Measurements from ENCODE around the gene ZDHHC1.
"Not testable (repeated sequence)": the region's sequence is repeated elsewhere in the genome, so short reads cannot be mapped to it uniquely, and the experiment has no call there.

Gene ZDHHC1

GRCh38 chr16:67430504-67430976 is 14.3 kb upstream of the ZDHHC1 start:
- no peak for DNase-seq

DNA sequence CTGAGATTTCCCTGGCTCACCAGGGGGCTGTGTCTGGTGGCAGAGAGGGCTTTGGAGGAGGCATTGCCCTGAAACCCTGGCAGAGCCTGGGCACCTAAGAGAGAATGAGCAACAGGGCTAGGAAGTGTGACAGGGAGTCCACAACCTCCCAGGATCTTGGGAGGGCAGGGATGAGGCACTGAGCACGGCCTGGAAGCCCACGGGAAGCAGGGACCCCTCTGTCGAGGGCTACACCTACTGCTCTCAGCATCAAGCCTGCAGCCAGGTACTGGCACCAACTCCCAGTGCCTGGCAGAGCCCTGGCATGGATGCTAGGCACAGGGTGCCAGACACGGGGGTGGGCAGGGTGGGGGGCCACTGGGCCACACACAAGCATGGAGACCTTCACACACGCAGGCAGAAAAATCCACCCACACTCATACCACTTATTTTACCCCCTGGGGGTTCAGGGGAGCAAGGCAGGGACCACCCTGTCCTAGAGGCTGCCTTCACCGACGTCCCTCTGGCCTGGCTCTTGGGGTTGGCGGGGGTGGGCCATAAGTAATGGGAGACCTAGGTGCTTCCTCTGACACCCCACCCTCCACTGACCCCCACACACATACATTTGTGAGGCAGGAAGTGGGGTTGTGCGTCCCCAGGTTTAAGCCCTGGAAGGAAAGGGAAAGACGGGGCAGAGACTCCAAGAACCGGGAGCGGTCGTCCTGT is 13.7 kb upstream of the ZDHHC1 start:
- DNase-seq = no peak

- no peak for DNase-seq
Observed at GRCh38 chr16:67429053-67429798, 12.9 kb upstream of the ZDHHC1 start.

GRCh38 chr16:67428146-67428731 is 12.0 kb upstream of the ZDHHC1 start:
- peak; percentile 49 for DNase-seq

DNA sequence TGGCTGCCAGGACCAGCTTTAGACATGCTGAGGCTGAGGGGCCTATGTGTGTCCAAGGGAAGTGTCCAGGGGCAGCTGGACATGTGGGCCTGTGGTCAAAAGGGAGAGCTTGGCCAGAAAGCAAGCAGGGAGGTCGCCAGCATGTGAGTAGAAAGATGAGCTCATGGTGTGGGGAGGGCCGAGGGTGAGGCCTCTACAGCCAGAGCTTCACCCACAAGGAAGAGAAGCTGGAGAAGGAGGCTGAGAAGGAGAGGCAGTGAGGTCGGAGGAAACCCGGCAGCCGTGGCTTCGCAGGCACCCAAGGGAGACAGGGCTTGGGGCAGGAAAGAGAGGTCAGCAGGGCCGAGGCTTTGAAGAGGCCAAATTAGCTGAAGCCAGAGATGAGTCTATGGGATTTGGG is 10.7 kb upstream of the ZDHHC1 start:
- DNase-seq = no peak

DNA sequence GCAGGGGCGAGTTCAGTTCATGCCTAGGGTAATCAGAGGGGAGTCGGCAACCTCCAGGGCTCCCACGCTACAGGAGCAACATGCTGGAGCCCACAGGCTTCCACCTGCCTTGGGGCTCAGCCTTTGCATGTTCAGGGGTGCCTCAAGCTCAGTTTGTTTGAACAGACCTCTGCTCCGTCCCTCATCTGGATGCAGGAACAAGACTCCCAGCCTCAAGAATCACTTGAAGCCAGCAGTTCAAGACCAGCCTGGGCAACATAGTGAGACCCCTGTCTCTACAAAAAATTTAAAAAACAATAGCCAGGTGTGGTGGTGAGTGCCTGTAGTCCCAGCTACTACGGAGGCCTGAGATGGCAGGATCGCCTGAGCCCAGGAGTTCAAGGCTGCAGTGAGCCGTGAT is 9.7 kb upstream of the ZDHHC1 start:
- DNase-seq = no peak

DNA sequence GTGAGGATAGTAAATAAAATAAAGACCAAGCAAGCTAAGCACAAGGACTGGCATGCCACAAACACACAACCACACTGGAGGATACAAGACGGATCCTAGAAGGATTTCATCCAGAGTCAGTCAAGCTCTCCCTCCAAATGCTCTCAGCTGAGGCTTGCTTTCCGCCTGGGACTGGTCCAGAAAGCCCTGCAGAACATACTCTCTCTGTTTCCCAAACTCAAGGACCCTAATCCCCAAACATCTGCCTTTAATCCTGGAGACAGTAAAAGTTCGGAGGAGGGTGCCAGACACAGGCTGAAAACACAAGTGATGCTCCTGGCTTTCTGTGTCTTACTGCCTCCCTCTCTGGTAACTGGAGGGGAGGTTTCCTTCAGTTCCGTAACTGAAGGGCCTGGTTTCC is 9.3 kb upstream of the ZDHHC1 start:
- DNase-seq = no peak

DNA sequence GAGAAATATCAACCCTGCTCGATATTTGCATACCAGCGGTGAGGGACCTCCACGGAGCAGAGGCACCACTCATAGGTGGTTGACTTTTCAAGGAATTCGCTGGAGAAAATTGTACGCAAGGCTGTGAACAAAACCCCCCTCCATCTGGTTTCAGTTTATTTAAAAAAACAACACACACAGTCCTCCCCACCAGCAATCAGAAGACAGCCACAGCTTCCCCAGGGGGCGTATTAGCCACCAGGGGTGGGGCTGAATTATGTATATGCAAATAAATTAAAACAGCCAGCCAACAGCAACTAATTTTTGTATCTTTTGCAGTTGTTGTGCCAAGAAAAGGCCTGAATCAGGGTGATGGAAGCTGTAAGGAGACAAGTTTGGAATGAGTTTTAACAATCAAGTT is 8.8 kb upstream of the ZDHHC1 start:
- no peak for DNase-seq

DNA sequence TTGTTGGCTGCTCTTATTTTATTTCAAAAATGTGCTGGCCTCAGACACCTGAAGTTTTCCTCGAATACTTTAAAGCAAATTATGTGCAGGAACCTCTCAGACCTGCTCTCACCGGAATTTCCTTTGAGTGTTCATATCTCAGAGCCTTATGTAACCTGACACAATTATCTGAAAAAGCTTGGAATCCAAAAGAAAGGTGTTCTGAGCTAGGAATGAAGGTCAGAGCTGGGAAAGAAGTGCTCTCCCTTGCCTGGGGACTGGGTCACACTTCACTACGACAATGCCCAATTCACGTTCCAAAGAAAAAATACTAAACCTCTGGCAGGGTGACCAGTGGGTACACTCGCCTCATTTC is 8.0 kb upstream of the ZDHHC1 start:
- no peak for DNase-seq

GRCh38 chr16:67423611-67424260 is 7.5 kb upstream of the ZDHHC1 start:
- DNase-seq = no peak

DNA sequence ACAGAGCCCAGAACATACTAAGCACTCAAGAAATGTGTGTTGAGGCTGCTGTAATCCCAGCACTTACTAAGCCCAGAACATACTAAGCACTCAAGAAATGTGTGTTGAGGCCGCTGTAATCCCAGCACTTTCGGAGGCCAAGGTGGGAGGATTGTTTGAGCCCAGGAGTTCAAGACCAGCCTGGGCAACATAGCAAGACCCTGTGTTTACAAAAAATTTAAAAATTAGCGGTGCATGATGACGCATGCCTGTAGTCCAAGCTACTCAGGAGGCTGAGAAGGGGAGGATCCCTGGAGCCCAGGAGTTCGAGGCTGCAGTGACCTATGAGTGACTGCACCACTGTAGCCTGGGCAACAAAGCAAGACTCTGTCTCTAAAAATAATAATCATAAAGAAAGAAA is 6.7 kb upstream of the ZDHHC1 start:
- no peak for DNase-seq

DNA sequence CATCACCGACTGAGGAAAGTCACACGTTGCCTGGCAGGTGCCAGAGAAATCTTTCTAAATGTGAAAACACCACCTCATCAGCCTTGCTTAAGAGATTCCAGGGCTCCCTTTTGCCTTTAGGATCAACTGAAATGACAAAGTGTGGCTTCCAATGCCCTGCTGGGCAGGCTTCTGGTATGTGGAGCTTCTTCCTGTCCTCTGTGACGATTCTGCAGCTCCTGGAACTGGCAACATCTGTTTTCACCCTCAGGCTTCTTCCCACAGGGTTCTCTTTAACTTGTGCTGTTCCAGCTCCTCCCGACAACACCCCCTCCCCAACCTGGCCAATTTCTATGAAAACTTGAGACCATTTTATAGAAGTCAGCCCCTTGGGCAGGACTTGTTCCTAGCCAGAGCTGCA is 4.8 kb upstream of the ZDHHC1 start:
- no peak for DNase-seq

GRCh38 chr16:67419931-67420330 is 3.7 kb upstream of the ZDHHC1 start:
- DNase-seq = no peak

GRCh38 chr16:67419502-67419901 is 3.2 kb upstream of the ZDHHC1 start:
- DNase-seq = no peak

DNA sequence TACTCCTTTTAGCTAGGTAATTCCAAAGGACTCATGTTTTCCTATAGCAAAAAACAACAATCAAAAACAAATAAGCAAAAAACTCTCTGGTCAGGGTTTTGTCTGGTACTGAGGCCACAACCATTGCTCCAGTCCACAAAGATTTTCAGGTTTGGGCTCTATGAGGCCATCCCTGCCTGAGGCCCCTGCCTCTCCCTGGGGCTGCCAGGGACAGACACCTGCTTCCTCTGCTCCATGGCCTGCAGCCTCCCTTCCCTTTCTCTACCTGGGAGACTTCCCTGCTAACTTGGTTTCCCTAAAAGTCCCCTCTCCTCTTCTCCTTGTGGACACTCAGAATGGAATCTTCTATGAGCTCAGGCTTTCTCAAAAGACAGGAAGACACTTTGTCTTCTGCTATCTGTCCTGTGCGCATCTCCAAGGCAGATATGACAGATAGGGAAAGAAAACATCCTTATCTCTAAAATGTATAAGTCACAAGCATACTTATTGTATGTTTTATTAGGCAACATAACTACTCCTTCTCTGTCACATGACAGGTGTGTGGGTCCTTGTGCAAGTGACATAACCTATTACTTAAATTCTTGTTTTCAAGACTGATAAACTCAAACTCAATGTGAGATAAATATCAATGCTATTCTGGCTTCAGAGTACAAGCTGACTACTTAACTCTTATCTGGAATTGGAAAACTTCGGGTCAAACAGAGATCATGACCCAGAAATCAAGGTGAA is 1.2 kb upstream of the ZDHHC1 start:
- no peak for DNase-seq

- not testable (repeated sequence) for DNase-seq
Observed at GRCh38 chr16:67415421-67415820, 856 bp downstream of the ZDHHC1 start.

GRCh38 chr16:67413978-67414911 is 2.0 kb downstream of the ZDHHC1 start:
- no peak for DNase-seq

DNA sequence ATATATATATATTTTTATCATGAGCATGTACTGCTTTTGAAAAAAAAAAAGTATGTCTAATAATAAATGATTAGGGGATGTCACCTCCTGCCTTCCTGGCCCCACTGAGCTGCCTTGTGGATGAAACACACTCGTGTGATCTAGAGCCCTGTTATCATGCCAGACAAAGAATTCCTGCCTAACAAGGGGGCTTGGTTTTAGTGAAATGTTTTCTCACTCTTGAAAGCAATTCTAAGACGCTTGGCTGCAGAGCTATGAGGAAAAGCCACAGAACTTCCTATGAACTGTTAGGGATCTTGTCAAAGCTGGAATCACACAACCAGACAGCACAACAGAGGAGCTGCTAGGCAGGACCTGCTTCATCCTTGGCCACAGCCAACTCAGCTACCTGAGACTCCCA is 4.0 kb downstream of the ZDHHC1 start:
- no peak for DNase-seq

- no peak for DNase-seq
Observed at GRCh38 chr16:67411339-67411738, 4.9 kb downstream of the ZDHHC1 start.

GRCh38 chr16:67409631-67410030 is 6.6 kb downstream of the ZDHHC1 start:
- DNase-seq = no peak

- DNase-seq = no peak
Observed at GRCh38 chr16:67407788-67408452, 8.4 kb downstream of the ZDHHC1 start.
